Fibroblast of lung (primary cell): Measurements from ENCODE around the gene ADGRB3. TPM values are rescaled to one million over a fixed set of nuclear protein-coding genes. Genes with fewer than 3 reads are reported as not detected.

Source experiments
- DNase-seq, 2 donors: peaks; one replicate each; pipeline versions ENCODE4 v3.0.0 to v3.0.0-alpha.2; 2010; ENCODE audit warnings: low read depth in 2 of 2
- H2AFZ ChIP-seq: 2 replicates; pipeline ENCODE4 v1.5.1; 2012; ENCODE audit warnings: low read length, control low read depth, inconsistent platforms
- H3K27ac ChIP-seq: 2 replicates; pipeline ENCODE4 v1.5.1; 2011; ENCODE audit warnings: low read length, control low read depth; ENCODE audit not compliant: insufficient read depth
- H3K27me3 ChIP-seq: 2 replicates; pipeline ENCODE4 v1.5.1; 2011; ENCODE audit warnings: mild to moderate bottlenecking, low read length; ENCODE audit not compliant: control insufficient read depth, insufficient read depth
- H3K36me3 ChIP-seq: 2 replicates; pipeline ENCODE4 v1.5.1; 2011; ENCODE audit warnings: low read length; ENCODE audit not compliant: control insufficient read depth, insufficient read depth
- H3K4me1 ChIP-seq: 2 replicates; pipeline ENCODE4 v1.5.1; 2011; ENCODE audit warnings: low read length; ENCODE audit not compliant: control insufficient read depth, insufficient read depth; ENCODE audit errors: extremely low read depth
- H3K4me2 ChIP-seq: 2 replicates; pipeline ENCODE4 v1.5.1; 2011; ENCODE audit warnings: low read length, control low read depth; ENCODE audit not compliant: insufficient read depth; ENCODE audit errors: extremely low read depth
- H3K4me3 ChIP-seq, 4 experiments: fragments of 200-600 bp in 1 of 4; sonication (generic) in 1 of 4; replicated peaks in 1 of 4; 2 replicates each; pipeline ENCODE4 v1.5.1; 2011 to 2016; ENCODE audit warnings: low read length in 4 of 4, low read depth in 3 of 4, mild to moderate bottlenecking in 3 of 4, control low read depth in 2 of 4, inconsistent platforms in 1 of 4, mixed read lengths in 1 of 4; ENCODE audit not compliant: insufficient read depth in 1 of 4; ENCODE audit errors: control extremely low read depth in 1 of 4
- H3K79me2 ChIP-seq: 2 replicates; pipeline ENCODE4 v1.5.1; 2012; ENCODE audit warnings: mild to moderate bottlenecking, low read length, inconsistent platforms; ENCODE audit not compliant: control insufficient read depth, insufficient read depth
- H3K9ac ChIP-seq: 2 replicates; pipeline ENCODE4 v1.5.1; 2011; ENCODE audit warnings: mild to moderate bottlenecking, low read length, control low read depth; ENCODE audit not compliant: insufficient read depth
- H3K9me3 ChIP-seq: 2 replicates; pipeline ENCODE4 v1.5.1; 2012; ENCODE audit warnings: low read depth, low read length; ENCODE audit not compliant: control insufficient read depth, insufficient read depth
- H4K20me1 ChIP-seq: 2 replicates; pipeline ENCODE4 v1.5.1; 2011; ENCODE audit warnings: low read length; ENCODE audit not compliant: control insufficient read depth, insufficient read depth; ENCODE audit errors: extremely low read depth
- CTCF ChIP-seq, 2 donors: IDR thresholded peaks in 1 of 2; conservative IDR thresholded peaks in 1 of 2; 1 replicate in 1 of 2; 2 replicates in 1 of 2; pipeline ENCODE4 v1.5.1; 2011 to 2012; ENCODE audit warnings: low read length in 2 of 2, control low read depth in 1 of 2, inconsistent platforms in 1 of 2, low read depth in 1 of 2, mild to moderate bottlenecking in 1 of 2
- EZH2 ChIP-seq: IDR thresholded peaks from 2 replicates; pipeline ENCODE4 v1.5.1; 2012; ENCODE audit warnings: low read length, control low read depth, mild to moderate bottlenecking; ENCODE audit errors: missing control alignments
- polyA plus RNA-seq, 2 donors: library from polyadenylated mRNA; depleted of rRNA in 1 of 2; stranded (reverse) in 1 of 2; unstranded in 1 of 2; fragments of >200 nt; gene quantifications; 2 replicates each; pipeline ENCODE4 v1.2.1, GENCODE V29; 2011 to 2012; ENCODE audit warnings: missing spikeins in 1 of 2
- total RNA-seq: library from RNA; depleted of rRNA; stranded (reverse); fragments of >200 nt; gene quantifications from 2 replicates; pipeline ENCODE4 v1.2.1, GENCODE V29; 2014

Gene ADGRB3
- total and polyA plus RNA-seq, 2 donors (not counting 1 experiment from before 2014, with no cell fraction given), result 0.33 TPM; not detected in 1

GRCh38 chr6:69022993-69023392 lies 387.9 kb downstream of the ADGRB3 start:
- H2AFZ ChIP-seq, result no peak overlapping the region
- H3K27ac ChIP-seq, result no peak overlapping the region
- no peaks in the 10 kb centered on the region for H3K9me3 ChIP-seq
- H4K20me1 ChIP-seq, result no peaks in the 10 kb centered on the region
- TF ChIP-seq EZH2 (no peak), CTCF (conservative IDR thresholded peaks at IDR 0.05 in 1 of 2, IDR thresholded peaks at IDR 0.05 in 1 of 2; ENCODE audit: low read depth in 1 of 2, low read length in 2 of 2) (no peak)
- no peaks in the 10 kb centered on the region for H3K79me2 ChIP-seq
- no peak overlapping the region for H3K9ac ChIP-seq
- peak; percentile 68 to 82 for DNase-seq
- no peaks in the 10 kb centered on the region for H3K27me3 ChIP-seq
- H3K4me3 ChIP-seq, result no peak overlapping the region
- H3K4me2 ChIP-seq, result no peak overlapping the region
- H3K36me3 ChIP-seq, result no peaks in the 10 kb centered on the region
- no peaks in the 10 kb centered on the region for H3K4me1 ChIP-seq

GRCh38 chr6:69026243-69026642 lies 391.2 kb downstream of the ADGRB3 start:
- no peak overlapping the region for H3K27ac ChIP-seq
- H4K20me1 ChIP-seq, result no peaks in the 10 kb centered on the region
- H3K4me3 ChIP-seq, result no peak overlapping the region
- no peak overlapping the region for H3K9ac ChIP-seq
- H3K79me2 ChIP-seq, result no peaks in the 10 kb centered on the region
- H2AFZ ChIP-seq, result no peak overlapping the region
- H3K36me3 ChIP-seq, result no peaks in the 10 kb centered on the region
- H3K9me3 ChIP-seq, result no peaks in the 10 kb centered on the region
- TF ChIP-seq CTCF (conservative IDR thresholded peaks at IDR 0.05 in 1 of 2, IDR thresholded peaks at IDR 0.05 in 1 of 2; ENCODE audit: low read depth in 1 of 2, low read length in 2 of 2) (no peak), EZH2 (no peak)
- no peak overlapping the region for H3K4me2 ChIP-seq
- DNase-seq, result peak in 1 of 2 donors; percentile 85
- H3K27me3 ChIP-seq, result no peaks in the 10 kb centered on the region
- H3K4me1 ChIP-seq, result no peaks in the 10 kb centered on the region

GRCh38 chr6:69026715-69027114 lies 391.6 kb downstream of the ADGRB3 start:
- Histone ChIP-seq H3K4me2 (no peak overlapping the region), H2AFZ (no peak overlapping the region), H3K9ac (no peak overlapping the region), H3K27ac (no peak overlapping the region), H3K36me3 (no peaks in the 10 kb centered on the region), H3K79me2 (no peaks in the 10 kb centered on the region), H3K9me3 (no peaks in the 10 kb centered on the region), H4K20me1 (no peaks in the 10 kb centered on the region), H3K4me1 (no peaks in the 10 kb centered on the region), H3K27me3 (no peaks in the 10 kb centered on the region), H3K4me3 (no peak overlapping the region)
- TF ChIP-seq CTCF (conservative IDR thresholded peaks at IDR 0.05 in 1 of 2, IDR thresholded peaks at IDR 0.05 in 1 of 2; ENCODE audit: low read depth in 1 of 2, low read length in 2 of 2), result no peak
- DNase-seq, result peak in 1 of 2 donors; percentile 47
